Measurements from ENCODE around the gene ANO6.

Gene ANO6

GRCh38 chr12:45281994-45282393 lies 66.1 kb downstream of the ANO6 start:
- DNase-seq (ENCODE audit: low spot score): no peak

DNA sequence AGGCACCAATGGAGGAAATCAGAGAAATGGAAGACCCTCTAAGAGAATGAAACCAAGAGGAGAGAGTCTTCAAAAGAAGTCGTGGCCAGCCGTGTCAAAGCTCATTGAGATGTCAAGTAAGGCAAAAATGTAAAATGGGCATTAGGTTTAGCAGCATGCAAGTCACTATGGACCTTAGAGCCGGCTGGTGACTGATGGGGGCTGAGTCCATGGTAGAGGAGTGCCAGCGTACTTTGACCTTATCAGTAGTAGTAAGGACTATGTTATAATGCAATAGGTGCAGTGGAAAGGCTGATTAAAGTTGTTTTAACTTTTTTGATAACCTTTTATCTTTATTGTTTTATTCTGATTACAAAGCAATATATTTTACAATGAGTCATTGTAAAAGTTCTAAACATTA lies 66.5 kb downstream of the ANO6 start:
- no peak for DNase-seq (ENCODE audit: low spot score)

DNA sequence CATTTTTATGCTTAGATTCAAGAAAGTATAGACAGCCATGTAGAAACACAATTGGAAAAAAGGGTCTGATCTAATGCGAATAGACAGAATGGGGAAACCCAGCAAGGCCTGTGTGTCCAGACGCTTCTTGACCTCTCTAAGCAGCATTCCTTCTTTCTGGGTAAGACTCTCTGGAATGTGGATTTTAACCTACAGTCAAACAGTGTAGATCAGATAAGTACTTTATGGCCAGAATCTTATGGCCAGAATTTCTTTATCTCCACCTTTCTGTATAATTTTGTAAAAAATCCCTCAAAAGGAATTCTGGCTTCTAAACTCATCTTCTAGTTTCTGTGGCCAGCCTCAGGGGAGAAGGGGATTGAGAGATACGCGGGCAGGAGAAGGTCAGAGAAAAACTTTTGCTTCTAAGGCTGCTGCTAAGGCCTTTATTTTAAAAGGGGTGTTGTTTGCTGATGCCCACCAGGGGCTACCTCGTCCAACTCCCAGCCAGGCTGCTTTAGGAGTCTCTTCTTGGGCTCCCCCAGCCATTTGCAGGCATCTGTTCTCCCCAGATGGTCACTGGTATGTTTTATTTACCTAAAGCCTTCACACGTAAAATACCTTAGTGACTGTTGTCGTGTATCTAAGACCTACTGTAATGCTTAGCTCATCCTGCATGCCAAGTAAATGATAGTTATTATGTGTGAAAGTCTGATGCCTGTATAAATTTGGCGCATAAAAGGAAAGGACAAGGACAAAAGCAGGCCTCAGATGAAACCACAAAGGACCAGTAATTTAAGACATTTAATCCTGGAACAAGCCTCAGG lies 68.4 kb downstream of the ANO6 start:
- no peak for DNase-seq (ENCODE audit: low spot score)

DNA sequence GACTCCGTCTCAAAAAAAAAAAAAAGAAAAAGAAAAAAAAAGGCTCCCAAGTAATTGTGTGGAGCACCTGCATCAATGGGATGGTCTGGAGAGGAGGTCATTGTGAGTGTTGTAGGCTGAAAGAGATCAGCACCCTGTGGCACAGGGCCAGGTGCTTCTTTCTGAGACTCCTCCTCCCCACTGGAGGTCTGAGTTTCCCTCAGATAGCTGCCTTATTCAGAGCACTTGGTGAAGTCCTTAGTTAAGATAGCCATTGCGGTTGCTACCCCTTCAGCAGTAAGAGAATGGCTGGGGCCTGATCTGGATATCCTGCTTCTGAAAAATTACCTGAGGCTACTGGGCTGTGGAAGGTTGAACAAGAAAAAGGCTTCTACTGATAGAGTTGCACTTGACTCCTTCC lies 69.8 kb downstream of the ANO6 start:
- DNase-seq (ENCODE audit: low spot score): no peak

DNA sequence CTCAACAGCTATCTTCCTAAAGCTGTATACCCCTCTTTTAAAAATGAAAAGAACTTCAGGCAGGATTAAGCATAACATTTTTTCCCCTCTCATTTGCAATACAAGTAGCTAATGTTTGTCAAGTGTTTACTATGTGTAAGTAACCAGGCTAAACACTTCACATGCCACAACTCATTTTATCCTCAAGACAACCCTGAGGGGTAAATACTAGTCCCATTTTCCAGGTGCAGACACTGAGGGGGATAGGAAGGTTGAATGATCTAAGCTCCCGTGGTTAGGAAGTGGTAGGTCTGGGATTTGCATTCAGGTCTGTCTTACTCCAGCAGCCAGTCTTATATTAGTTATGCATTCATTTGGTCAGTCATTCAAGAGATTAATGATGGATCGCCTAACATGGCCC lies 70.7 kb downstream of the ANO6 start:
- no peak for DNase-seq (ENCODE audit: low spot score)

DNA sequence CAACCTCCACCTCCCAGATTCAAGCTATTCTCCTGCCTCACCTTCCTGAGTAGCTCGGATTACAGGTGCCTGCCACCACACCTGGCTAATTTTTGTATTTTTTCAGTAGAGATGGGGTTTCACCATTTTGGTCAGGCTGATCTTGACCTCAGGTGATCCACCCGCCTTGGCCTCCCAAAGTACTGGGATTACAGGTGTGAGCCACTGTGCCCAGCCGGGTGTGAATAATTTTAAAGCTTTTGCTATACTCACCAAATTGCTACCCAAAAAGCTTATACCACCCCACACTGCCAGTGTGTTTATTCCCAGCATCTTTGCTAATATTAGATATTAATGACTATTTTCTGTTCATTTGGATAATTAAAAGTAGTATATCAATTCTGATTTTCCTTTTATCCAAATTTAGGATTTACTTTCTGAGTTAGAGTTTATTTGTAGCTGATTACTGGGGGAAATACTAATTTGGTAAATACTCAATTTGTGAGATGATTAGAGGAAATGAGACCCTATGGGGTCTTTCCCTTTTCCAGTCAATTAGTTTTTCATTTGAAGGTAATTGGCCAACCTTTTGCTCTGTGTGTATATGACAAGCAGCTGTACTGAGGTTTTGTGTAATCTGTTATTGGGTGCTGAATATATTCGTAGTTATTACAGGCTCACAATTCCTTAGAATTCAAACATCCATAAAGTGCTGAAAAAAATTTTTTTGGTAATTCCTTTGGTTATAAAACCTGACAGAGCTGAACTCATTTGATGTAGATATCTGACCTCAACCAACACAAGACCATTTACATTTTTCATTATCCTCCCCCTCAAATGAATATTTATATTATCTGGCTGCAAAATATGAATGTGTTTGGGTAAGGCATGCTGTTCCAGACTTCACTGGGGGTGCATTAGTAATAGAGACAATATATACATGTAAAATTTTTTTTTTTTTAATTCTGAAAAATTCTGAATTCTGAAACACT lies 73.6 kb downstream of the ANO6 start:
- no peak for DNase-seq (ENCODE audit: low spot score)

- no peak for DNase-seq (ENCODE audit: low spot score)
These were observed 74.3 kb downstream of the ANO6 start for GRCh38 chr12:45290216-45290605.

DNA sequence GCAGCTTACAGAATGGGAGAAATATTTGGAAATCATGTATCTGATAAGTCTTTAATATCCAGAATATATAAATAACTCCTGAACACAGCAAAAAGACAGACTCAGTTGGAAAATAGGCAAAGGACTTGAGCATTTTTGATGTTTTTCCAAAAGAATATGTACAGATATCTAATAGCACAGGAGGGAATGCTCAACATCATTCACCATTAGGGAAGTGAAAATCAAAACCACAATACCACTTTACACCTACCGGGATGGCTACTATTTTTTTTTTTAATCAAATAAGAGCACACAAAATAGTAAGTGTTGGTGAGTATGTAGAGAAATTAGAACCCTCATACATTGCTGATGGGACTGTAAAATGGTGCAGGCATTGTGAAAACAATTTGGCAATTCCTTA lies 75.6 kb downstream of the ANO6 start:
- DNase-seq (ENCODE audit: low spot score): no peak

DNA sequence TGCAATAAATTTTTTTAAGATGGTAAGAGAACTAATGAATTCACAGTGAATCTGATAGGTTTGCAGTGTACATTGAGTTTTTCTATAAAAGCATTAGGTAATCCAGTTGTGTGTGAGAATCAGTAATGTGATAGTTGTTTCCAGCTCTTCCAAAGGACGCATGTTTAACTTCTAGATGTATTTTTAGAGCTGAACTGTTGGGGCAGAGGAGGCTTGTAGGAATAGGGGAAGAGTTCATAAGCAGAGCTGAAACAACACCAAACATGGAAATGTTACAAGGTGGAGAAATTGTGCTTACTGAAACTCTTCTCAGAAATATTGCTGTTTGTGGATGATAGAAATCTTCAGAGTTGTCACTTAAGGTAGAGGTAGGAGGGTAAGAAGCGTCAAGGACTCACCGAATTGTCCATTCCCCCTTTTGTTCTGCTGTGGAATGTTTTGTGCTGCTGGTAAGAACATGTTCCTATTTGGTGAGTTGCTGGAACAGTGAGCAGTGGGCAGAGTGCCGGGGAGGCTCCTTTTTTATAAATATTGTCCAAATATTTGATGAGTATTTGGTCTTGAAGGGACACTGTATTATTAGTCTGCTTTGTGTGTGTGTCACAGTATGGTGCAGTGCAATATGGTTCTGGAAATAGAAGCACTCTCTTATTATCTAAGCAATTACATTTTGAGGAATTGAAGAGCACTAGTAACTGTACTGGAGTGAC lies 76.7 kb downstream of the ANO6 start:
- DNase-seq (ENCODE audit: low spot score): no peak

GRCh38 chr12:45294906-45295305 lies 79.0 kb downstream of the ANO6 start:
- DNase-seq (ENCODE audit: low spot score): no peak

GRCh38 chr12:45296046-45296586 lies 80.2 kb downstream of the ANO6 start:
- DNase-seq (ENCODE audit: low spot score): no peak

- DNase-seq (ENCODE audit: low spot score): no peak
These were observed 82.2 kb downstream of the ANO6 start for GRCh38 chr12:45298047-45298446.

GRCh38 chr12:45298721-45299692 lies 83.1 kb downstream of the ANO6 start:
- DNase-seq (ENCODE audit: low spot score): no peak

- no peak for DNase-seq (ENCODE audit: low spot score)
These were observed 86.9 kb downstream of the ANO6 start for GRCh38 chr12:45302621-45303369.

DNA sequence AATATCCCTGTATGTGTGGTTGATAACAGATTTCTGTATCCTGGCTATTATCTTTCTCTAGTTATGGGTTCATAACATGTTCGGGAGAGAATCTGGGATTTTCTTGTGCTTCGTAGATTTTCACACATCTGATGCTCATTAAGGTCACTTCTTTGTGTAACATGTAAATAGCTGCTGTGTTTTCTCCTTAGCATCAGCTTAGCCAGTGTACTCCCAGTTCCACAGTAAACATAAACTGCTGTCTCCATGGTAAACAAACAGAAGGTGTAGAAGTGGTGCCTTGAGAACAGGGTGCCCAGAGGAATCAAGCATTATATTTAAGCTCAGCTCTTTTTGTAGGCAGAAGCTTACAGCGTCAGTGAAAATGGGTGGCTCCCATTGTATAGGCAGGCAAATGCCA lies 88.0 kb downstream of the ANO6 start:
- no peak for DNase-seq (ENCODE audit: low spot score)

GRCh38 chr12:45304514-45305178 lies 88.8 kb downstream of the ANO6 start:
- DNase-seq (ENCODE audit: low spot score): no peak

DNA sequence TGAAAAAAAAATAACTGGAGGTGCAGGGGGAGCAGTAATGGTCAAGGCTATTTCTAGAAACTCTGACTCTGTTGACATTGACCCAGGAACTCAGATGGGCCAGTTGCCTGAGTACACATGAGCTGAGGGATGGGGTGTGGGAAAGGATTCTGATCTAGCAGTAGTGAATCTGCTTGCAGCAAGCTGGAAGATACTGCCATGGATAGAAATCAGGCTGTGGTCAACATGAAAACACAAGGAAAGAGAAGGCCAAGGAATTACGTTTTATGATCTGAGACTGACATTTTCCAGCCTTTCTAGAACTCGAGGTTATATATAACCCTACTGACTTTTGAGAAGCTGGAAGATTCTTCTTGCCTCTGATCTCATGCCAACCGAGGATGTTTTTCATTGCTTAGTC lies 90.0 kb downstream of the ANO6 start:
- no peak for DNase-seq (ENCODE audit: low spot score)

GRCh38 chr12:45309836-45310626 lies 94.1 kb downstream of the ANO6 start:
- no peak for DNase-seq (ENCODE audit: low spot score)

DNA sequence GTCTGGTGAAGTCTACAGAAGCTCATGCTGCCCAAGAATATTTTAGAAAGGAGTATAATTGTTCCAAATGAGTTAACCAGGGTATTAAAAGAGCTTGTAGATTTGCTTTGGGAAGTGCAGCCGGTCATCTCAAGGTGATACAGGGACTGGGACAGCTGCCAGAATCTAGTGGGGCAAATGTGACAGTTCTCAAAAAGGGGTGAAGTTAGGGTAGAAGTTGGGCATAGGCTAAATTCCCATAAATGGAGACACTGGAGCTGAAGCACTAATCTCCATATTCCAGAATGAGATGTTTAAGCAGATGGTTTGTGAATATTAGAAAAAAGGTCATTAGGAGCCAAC lies 94.7 kb downstream of the ANO6 start:
- no peak for DNase-seq (ENCODE audit: low spot score)

All from HuH-7 (cell line).